Right ventricle myocardium inferior (tissue), 1 donor: ENCODE results near the gene PARD3. TPM values are rescaled to one million over a fixed set of nuclear protein-coding genes. Genes with fewer than 3 reads are reported as not detected.

ENCODE experiments used
- ATAC-seq: fragments of 200-7000 bp; cut with Tn5 transposase; one replicate; pipeline ENCODE4 v1.9.1; 2020; ENCODE audit warnings: mild to moderate bottlenecking, moderate library complexity
- DNase-seq: peaks from one replicate; pipeline ENCODE4 v3.0.0; 2021; ENCODE audit errors: missing footprints
- intact Hi-C: fragments of 100-400 bp; cut with DNase I; formaldehyde crosslinking; loops from one replicate; pipeline ENCODE4 v1.11.0; 2022
- total RNA-seq: library from RNA; stranded (reverse); fragmentation: NEBNext Ultra II Directional; extraction: Animal tissue kit (Norgen Biotek cat#: 25700); gene quantifications from one replicate; pipeline ENCODE4 v1.2.1, GENCODE V29; 2021
- donor health status: DM: no; HTN: yes; CAD: no; lungs with severe emphysema.

PARD3 gene
- total RNA-seq, 1 donor from 2014 or later: 34.6 TPM

- DNase-seq: no peak
- intact Hi-C loops: no loop called here
- ATAC-seq: no peak
Measured at GRCh38 chr10:34137201-34137600, 677.9 kb downstream of the PARD3 start.

GRCh38 chr10:34135515-34135914, 679.6 kb downstream of the PARD3 start:
- intact Hi-C loops: no loop called here
- DNase-seq (no peak), ATAC-seq (no peak)

- ATAC-seq (peak; percentile 16), DNase-seq (no peak)
- intact Hi-C loops: no loop called here
Measured at GRCh38 chr10:34134602-34135001, 680.5 kb downstream of the PARD3 start.

DNA sequence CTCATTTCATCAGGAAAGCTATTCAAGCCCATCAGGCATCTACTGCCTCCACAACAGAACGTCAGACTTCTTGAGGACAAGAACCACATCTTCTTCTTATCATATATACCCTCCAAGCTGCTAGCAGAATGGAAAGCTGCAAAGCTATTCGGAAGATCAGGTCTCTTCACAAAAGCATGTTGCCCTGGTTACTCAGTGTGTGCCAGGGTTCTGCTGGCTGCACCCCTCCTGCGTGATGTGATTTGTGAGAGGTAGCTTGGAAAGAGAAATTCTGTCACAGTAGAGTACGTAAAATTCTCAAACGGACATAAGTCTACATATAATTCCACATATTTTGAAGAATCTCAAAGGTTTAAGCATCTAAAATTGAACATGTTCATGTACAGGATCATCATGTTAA, 681.7 kb downstream of the PARD3 start:
- intact Hi-C loops: no loop called here

GRCh38 chr10:34131152-34131551, 683.9 kb downstream of the PARD3 start:
- intact Hi-C loops: no loop called here
- no peak for DNase-seq

More for the DNA sequence above, 681.7 kb downstream of the PARD3 start:
- DNase-seq (no peak), ATAC-seq (no peak)

DNA sequence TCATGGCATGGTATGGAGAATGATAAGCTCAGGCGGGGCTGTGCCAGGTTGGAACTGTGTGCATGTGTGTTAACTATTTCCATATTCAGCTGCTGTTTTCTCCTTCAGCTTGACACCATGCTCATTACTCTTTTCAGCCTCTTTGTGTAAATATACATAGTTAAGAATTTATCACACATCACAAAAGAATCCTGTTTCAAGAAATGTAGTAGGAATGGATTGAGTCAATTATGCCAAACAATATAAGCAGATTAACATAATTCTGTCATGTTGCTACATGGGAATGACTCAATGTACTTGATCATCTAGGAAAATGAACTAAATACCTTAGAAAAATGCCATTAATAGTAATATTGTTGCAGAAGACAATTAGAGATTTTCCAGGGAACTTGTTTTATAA, 687.4 kb downstream of the PARD3 start:
- no peak for DNase-seq
- intact Hi-C loops: no loop called here
- ATAC-seq: no peak

More at GRCh38 chr10:34131152-34131551, 683.9 kb downstream of the PARD3 start:
- ATAC-seq: no peak

DNA sequence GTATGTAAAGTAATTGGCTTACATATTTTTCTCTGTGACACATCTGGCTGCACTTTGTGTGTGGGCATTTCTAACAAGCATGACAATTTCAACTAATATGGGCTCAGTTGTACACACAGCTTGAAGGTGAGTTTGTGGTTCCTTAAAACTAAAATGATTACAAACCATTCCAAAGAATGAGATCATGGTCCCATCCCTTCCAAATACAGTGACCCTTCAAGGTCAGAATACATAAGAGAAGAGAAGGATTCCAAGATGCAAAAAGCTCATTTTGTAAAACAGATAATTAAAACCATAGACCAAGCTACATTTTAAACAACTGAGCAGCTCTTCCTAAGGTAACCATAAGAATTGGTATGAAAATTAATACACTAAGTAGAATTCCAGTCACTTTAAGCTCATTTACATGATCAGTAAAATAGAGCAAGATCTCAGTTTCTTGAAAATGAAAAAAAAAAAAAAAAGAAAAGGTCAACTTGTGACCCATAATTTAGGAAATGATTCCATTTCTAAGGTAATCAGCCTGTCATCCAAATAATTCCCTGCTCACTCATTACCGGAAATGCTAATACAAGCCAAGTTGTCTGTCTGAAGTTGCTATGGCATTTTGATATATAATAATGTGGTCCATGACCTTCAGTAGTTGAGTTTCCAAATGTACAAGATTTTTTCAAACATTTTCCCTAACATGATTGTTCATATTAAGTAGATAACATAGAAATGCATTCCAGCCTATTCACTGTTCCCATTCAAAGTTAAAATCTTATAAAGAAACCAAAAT, 688.5 kb downstream of the PARD3 start:
- ATAC-seq: no peak
- intact Hi-C loops: no loop called here
- DNase-seq: no peak

DNA sequence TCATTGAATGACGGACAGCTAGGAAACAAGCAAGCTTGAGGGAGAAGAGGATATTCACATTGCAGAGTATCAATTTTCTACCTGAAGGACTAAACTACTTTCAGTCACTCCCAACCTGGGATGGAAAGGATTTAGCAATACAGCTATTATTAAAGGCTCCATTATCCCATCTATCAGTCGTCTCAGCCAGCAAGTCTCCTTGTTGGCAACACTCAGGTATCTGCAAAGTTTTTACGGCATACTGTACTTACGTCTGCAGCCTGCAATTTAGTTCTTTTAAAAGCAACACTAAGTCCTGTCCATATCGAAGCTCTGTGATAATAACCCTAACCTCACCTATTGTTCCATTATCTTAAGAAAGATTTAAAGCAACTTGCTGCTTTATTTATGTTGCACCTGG, 689.4 kb downstream of the PARD3 start:
- intact Hi-C loops: no loop called here
- DNase-seq (no peak), ATAC-seq (no peak)

DNA sequence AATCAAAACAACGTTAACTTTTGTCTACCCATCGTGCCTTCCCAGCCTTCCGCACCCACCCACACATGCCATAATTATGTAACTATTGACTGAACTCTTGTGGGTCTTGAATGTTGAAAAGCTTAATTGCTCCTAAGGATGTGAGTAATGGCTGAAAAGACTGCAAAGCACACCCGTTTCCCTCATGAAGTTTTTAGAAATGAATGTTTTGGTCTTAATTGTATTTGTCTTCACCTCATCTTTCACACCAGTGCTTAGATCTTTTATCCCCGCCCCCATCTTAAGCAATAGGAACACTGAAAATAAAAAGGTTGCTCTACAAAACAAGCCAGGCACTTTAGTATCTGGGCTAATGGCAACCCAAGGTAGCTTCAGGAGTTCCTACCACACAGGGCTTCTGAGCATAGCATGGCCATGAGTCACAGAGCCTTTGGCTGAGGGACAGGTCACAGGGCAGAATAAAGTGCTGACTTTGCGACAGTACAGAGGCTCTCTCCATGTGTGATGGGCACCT, 690.5 kb downstream of the PARD3 start:
- intact Hi-C loops: no loop called here
- no peak for DNase-seq
- ATAC-seq: no peak

DNA sequence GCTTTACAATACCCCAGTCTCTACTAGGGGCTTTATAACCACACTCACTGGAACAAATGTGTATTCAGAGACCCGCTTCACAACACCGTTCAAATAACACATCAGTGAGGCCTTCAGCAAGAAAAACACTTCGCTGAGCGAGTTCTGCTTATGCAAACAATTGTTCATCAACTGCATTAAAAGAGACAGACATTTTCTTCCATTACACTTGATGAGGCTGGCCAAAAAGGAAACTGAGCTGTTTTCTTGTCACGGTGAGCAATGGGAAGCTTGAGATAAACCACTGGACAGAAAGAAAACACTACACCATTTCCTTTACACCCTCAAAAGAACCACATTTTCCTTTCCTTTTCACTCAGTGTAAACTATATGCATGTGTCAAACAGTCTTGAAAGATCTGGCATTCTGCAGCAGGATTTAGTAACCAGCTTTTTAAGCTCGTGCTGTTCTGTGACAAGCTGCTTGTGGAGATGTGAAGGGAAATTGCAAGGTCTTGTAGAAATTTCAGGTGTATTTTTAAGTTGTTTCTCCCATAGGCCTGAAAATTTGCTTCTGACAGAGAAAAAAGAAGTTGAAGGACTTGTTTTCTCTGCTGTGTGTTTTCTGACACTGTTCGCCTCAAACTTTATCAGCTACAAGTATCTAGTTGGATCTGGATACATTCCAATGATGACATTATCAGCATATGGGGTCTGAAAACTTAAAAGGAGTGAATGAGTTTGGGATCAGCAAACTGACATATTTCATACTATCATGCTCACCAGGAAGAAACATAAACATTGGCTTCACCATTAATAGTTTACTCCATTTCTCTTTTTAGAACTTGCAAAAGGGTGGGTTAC, 693.1 kb downstream of the PARD3 start:
- no peak for ATAC-seq
- intact Hi-C loops: no loop called here
- no peak for DNase-seq

DNA sequence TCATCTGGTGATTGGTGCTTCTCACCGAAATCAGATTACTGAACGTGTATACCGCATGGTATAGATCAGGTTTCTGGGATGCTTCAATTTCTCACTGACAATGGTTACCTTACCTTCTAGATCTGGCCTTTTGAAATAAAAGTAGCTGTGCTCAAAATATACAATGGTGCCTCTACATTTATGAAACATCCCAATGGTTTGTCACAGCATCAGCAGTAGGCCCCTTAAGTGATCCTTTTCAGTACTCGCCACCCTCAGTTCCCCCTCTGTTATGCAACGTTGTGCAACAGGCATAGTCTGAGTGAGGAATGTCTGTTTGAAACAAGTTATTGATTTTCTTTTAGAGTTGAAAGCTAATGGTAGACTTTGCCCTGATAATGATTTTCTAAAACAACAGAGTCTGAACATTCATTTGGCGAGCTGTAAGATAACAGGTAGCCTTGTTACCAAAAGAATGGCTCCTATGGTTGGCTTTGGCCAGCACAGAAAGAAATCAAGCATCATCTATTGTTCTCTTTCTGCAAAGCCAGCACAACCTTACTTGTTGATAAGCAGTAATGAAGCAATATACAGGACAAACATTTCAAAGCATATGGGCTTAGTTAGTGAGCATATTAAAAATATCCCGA, 693.9 kb downstream of the PARD3 start:
- ATAC-seq (no peak), DNase-seq (no peak)
- intact Hi-C loops: no loop called here

DNA sequence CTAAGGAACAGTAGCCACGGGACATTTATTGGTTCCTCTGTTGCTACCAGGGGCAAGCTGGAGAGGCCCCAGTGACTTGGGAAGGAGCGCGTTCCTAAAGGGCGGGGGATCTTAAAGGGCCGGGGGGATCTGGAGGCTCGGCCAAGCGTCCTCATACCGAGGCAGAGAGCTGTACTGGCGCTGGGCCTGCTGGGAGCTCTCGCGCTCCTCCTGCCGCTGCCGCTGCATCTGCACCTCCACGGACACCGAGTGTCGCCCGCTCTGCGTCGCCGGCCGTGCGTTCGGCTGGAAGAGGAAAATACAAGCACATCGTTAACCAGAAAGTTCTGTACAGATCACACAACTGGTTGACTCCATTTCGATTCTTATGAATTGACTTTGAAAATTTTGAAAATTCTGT, 695.6 kb downstream of the PARD3 start:
- no peak for ATAC-seq
- intact Hi-C loops: loop anchor here (5.0 kb wide), 1 partner anchor 787 kb away; the partner anchor contains the start of gene NRP1
- peak; percentile 55 for DNase-seq

DNA sequence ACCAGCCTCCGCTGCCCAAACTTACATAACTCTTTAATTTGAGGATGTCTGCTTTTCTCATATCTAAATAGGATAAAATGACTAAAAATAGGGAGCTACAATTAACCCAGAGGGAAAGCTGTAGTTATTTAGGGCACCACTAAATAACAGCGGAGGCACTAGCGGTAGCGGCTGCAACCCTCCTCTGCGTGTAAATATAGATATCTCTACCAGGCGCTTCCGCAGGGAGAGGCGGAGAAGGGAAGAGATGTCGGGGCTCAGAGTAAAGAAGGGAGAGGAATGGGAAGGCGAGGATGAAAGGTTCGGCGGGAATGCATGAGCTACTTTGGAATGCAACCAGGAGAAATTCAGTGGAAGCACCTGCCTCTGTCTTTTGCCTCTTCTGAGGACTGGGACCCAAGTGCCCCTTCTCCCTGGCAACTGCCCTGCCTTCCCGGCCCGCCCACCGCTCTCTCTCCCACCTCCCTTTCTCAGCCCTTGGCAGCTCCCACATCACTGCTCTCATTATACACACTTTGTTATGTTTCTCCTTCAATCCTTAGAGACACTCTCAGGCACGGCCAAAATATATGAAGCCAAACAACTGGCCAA, 698.3 kb downstream of the PARD3 start:
- ATAC-seq (peak; percentile 67), DNase-seq (no peak)
- intact Hi-C loops: loop anchor here (5.0 kb wide), 1 partner anchor 784 kb away; the partner anchor contains the start of gene NRP1

DNA sequence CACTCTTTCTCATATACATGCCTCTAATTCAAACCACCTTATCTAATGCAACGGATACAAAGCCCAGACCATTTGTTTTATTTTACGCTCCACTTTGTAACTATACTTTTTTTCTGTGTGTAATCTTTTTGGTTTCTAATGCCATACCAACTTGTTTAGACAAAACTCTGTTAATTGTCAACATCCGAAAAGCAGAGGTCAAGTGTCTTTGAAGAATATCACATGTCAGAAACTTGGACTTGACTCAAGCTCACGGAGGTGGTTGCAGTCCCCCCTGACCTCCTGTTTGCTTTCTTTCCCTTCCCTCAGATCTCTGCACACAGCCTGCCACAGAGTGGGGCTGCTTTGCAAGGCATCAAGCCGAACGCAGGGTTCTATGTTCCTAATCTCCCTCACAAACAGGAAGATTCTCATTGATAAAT, 698.9 kb downstream of the PARD3 start:
- ATAC-seq (no peak), DNase-seq (no peak)
- intact Hi-C loops: loop anchor here (5.0 kb wide), 1 partner anchor 784 kb away; the partner anchor contains the start of gene NRP1

DNA sequence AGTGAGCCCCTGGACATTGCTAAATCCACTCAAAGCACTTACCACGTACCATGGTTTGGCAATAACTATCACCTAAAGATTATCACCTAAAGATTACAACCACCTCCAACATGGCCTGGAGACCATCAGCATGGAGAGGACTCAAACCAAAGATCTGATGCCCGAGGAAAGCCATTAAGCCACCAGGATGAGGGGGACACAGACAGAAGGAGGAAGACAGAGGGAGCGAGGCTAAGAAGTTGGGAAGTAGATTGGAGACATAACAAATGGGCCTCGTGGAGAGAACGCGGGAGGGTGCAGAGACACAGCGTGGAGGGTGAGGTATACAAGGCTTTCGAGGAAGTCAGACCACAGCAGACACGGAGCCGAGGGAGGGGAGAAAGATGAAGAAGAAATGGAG, 700.2 kb downstream of the PARD3 start:
- DNase-seq (no peak), ATAC-seq (no peak)
- intact Hi-C loops: loop anchor here (5.0 kb wide), 1 partner anchor 783 kb away; the partner anchor contains the start of gene NRP1

GRCh38 chr10:34113504-34114225, 701.4 kb downstream of the PARD3 start:
- intact Hi-C loops: no loop called here
- ATAC-seq (no peak), DNase-seq (no peak)

DNA sequence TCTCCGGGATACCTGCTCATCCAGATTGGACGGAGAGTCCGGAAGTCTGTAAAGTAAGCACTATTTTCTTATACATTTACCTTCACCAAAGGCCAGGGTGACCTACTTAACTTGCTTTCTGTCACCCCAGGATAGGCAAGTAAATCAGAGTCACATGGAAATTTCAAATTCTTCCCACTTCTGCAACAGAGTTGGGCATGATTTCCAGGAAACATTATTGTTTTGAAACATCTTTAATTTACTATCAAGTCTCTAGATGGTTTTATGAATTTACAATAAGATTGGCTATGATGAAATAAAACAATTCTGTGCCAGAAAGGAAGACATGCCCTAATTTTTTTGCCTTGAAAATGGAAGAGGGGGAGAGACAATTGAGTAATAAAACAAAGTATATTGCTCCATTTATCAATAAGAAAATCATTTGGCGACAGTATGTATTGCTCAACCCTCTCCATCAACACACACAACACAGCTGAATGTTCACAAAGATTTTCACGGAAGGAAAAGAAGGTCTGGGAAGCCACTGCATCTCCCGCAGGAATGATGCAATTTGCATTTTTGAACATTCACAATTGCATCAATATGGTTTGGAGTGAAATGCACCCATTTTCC, 702.8 kb downstream of the PARD3 start:
- DNase-seq (no peak), ATAC-seq (no peak)
- intact Hi-C loops: no loop called here

DNA sequence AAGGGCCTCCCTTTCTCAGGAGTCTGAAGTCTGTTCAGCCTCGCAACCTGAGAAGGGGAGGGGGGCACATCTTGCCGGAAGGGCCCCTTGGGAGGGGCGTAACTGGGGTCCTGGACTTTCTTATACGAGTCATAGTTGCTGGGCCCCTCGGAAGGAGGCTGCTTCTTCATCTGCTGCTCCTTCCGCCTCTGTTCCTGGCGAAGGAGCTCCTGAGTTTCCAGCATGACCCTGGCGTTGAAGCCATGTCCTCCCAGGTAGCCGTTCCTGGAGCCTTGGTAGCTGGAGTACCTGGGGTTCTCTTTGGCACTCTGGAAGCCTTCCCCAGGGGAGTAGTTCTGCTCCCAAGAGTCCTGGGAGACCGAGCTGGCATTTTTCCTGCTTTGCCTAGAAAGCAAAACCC, 703.9 kb downstream of the PARD3 start:
- no peak for DNase-seq
- intact Hi-C loops: no loop called here
- ATAC-seq: no peak
